Activated T-cell treated with anti-CD3 and anti-CD28 coated beads, Interleukin-2, amount 50 U/mL, for 1 hour (primary cell): ENCODE data around the gene GPSM3.
"Not testable (repeated sequence)": the region's sequence is repeated elsewhere in the genome, so short reads cannot be mapped to it uniquely, and the experiment has no call there.

ENCODE experiments used
- DNase-seq: peaks from one replicate; pipeline ENCODE4 v3.0.0-alpha.2; 2020

The GPSM3 gene

GRCh38 chr6:32200711-32201475 is 8.4 kb upstream of the GPSM3 start:
- DNase-seq: no peak

GRCh38 chr6:32198866-32199265 is 6.4 kb upstream of the GPSM3 start:
- DNase-seq: no peak

- no peak for DNase-seq
These were observed 5.9 kb upstream of the GPSM3 start for GRCh38 chr6:32198345-32198696.

GRCh38 chr6:32196682-32197616 is 4.5 kb upstream of the GPSM3 start:
- DNase-seq: no peak

GRCh38 chr6:32195902-32196681 is 3.6 kb upstream of the GPSM3 start:
- DNase-seq: no peak

- DNase-seq: peak; percentile 98
These were observed 3.1 kb upstream of the GPSM3 start for GRCh38 chr6:32195652-32195901.

GRCh38 chr6:32194825-32195651 is 2.6 kb upstream of the GPSM3 start:
- DNase-seq: no peak

GRCh38 chr6:32194388-32194787 is 1.9 kb upstream of the GPSM3 start:
- DNase-seq: no peak

- not testable (repeated sequence) for DNase-seq
These were observed 653 bp upstream of the GPSM3 start for GRCh38 chr6:32193096-32193495.

- DNase-seq: no peak
These were observed 491 bp downstream of the GPSM3 start for GRCh38 chr6:32191696-32192607.

GRCh38 chr6:32190911-32191677 is 1.3 kb downstream of the GPSM3 start:
- no peak for DNase-seq

GRCh38 chr6:32190054-32190851 is 2.2 kb downstream of the GPSM3 start, which contains the start of gene PBX2:
PBX2 (minus strand) TSS chr6:32190202; CDS start chr6:32189915, 287 bp downstream.
- peak; percentile 74 for DNase-seq

- no peak for DNase-seq
These were observed 2.7 kb downstream of the GPSM3 start for GRCh38 chr6:32189742-32190053.

- no peak for DNase-seq
These were observed 3.2 kb downstream of the GPSM3 start for GRCh38 chr6:32189069-32189741.

- DNase-seq: no peak
These were observed 3.9 kb downstream of the GPSM3 start for GRCh38 chr6:32188381-32189068.

GRCh38 chr6:32187725-32188380 is 4.6 kb downstream of the GPSM3 start:
- DNase-seq: not testable (repeated sequence)

GRCh38 chr6:32187009-32187709 is 5.3 kb downstream of the GPSM3 start:
- no peak for DNase-seq
